WERI-Rb-1 (cell line): Measurements from ENCODE around the gene TRIB2.

ENCODE experiments used
- DNase-seq: peaks from one replicate; pipeline ENCODE4 v3.0.0-alpha.2; 2020
- H3K27ac ChIP-seq: fragments of 250-450 bp; sonication (Bioruptor Pico); 2 replicates; pipeline ENCODE4 v1.5.1; 2020; ENCODE audit warnings: mild to moderate bottlenecking, moderate library complexity
- H3K27me3 ChIP-seq: fragments of 250-450 bp; sonication (Bioruptor Pico); 2 replicates; pipeline ENCODE4 v1.5.1; 2021; ENCODE audit warnings: mild to moderate bottlenecking, low read depth, moderate library complexity; ENCODE audit not compliant: insufficient read depth, severe bottlenecking
- H3K36me3 ChIP-seq: fragments of 250-450 bp; sonication (Bioruptor Pico); 2 replicates; pipeline ENCODE4 v1.5.1; 2020; ENCODE audit warnings: mild to moderate bottlenecking, moderate library complexity
- H3K4me3 ChIP-seq: 2 replicates; pipeline ENCODE4 v1.5.1; 2011; ENCODE audit warnings: low read depth, mild to moderate bottlenecking, control low read depth, low read length
- H3K9me3 ChIP-seq: fragments of 250-450 bp; sonication (Bioruptor Pico); 2 replicates; pipeline ENCODE4 v1.5.1; 2021; ENCODE audit warnings: mild to moderate bottlenecking, moderate library complexity; ENCODE audit not compliant: severe bottlenecking
- TF ChIP-seq, protein P1 (sequence below): IDR thresholded peaks from 2 replicates; pipeline ENCODE4 v1.5.1; 2011; ENCODE audit warnings: low read depth, mild to moderate bottlenecking, control low read depth, inconsistent platforms, low read length

TRIB2 gene

DNA sequence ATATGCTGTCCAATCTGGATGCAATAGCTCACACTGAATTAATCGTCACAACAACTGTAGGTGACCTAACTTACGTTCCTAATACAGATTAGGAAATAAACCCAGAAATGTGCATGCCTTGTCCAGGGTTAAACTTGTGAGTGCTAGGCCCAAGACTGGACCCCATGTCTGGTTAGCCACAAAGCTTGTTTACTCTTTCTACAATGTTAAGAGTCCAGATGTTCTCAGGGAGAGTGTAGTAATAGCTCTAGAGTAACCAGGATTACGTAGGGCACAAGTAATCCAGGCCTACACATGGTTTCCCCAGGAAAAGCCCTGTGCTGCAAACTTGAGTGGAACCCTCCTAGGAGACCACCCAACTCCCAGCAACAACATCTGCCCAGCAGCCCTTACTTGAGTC lies 26.2 kb downstream of the TRIB2 start:
- Histone ChIP-seq H3K4me3 (no peak overlapping the region), H3K36me3 (no peaks in the 10 kb centered on the region), H3K9me3 (no peaks in the 10 kb centered on the region), H3K27me3 (no peaks in the 10 kb centered on the region), H3K27ac (no peak overlapping the region)
- TF ChIP-seq, protein P1, sequence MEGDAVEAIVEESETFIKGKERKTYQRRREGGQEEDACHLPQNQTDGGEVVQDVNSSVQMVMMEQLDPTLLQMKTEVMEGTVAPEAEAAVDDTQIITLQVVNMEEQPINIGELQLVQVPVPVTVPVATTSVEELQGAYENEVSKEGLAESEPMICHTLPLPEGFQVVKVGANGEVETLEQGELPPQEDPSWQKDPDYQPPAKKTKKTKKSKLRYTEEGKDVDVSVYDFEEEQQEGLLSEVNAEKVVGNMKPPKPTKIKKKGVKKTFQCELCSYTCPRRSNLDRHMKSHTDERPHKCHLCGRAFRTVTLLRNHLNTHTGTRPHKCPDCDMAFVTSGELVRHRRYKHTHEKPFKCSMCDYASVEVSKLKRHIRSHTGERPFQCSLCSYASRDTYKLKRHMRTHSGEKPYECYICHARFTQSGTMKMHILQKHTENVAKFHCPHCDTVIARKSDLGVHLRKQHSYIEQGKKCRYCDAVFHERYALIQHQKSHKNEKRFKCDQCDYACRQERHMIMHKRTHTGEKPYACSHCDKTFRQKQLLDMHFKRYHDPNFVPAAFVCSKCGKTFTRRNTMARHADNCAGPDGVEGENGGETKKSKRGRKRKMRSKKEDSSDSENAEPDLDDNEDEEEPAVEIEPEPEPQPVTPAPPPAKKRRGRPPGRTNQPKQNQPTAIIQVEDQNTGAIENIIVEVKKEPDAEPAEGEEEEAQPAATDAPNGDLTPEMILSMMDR: no peak
- DNase-seq: no peak

DNA sequence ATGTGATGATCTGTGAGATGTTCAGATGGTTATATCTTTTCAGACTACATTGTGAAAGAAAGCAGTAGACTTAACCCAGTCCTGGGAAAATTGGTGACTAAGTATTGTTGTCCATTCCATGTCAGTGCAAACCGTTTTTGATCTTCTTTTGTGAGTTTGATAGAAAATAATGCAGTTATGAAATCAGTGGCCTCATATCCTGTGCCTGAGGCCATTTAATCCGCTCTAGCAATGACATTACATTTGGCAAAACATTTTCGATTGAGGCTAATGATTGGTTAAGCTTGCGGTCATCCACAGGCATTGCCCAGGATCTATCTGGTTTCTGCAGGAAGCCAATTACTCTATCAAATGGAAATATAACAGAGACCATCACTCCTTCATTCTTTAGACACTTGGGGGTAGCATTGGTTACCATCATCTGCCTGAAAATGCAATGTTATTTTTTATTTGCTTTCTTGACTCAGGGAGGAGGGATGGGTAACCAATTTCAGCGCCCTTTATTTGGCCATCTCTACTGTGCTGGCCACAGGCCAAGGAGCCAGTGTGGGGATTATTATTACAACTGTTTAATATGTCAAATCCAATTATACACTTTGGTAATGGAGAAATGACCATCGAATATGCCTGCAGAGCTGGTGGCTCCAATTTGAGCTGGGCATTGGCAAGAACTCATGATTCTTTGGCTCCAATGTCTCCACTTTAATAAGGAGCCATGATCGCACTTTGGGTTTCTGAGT lies 33.6 kb downstream of the TRIB2 start:
- DNase-seq: no peak
- Histone ChIP-seq H3K27ac (no peak overlapping the region), H3K36me3 (no peaks in the 10 kb centered on the region), H3K27me3 (no peaks in the 10 kb centered on the region), H3K4me3 (no peak overlapping the region), H3K9me3 (no peaks in the 10 kb centered on the region)
- TF ChIP-seq, protein P1: no peak

DNA sequence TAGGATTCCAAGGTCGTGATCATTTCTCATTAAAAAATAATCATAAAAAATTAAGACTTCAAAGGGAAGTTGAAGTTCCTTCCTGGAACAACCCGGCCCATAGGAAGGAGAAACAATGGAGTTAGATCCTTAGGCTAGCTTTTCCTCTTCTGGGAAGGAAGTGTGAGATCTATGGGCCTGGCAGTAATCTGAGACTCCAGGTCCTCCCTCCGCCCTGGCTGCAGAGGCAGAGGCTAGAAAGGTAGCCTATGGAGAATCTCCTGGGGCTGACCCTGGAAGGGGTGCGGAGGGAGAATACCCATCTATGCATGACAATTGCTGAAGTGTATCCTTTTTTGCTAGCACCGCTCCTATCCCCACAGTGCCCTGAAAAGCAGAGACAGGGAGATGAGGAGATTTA lies 37.9 kb downstream of the TRIB2 start:
- Histone ChIP-seq H3K27ac (no peak overlapping the region), H3K27me3 (no peaks in the 10 kb centered on the region), H3K36me3 (no peaks in the 10 kb centered on the region), H3K9me3 (no peaks in the 10 kb centered on the region), H3K4me3 (no peak overlapping the region)
- DNase-seq: no peak
- TF ChIP-seq, protein P1: no peak

DNA sequence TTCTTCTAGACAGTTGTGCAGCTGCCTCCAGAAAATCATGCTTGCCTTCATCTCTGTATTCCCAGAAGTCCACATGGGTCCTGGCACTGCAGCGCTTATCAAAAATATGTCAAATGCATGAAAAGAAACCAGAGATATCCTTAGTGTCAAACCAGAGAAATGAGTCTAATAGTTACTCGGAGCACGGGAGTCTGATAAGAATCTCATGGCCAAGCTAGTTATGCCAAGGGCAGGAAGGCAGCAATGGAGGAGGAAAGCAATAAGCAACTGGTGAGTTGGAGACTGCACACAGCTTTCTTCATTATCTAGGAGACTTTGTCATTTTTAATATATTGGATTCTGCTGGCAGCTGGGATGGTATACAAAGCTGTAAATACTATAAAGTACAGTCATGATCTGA lies 38.6 kb downstream of the TRIB2 start:
- DNase-seq: no peak
- no peaks in the 10 kb centered on the region for H3K9me3 ChIP-seq
- no peak overlapping the region for H3K4me3 ChIP-seq
- H3K27me3 ChIP-seq: no peaks in the 10 kb centered on the region
- no peak overlapping the region for H3K27ac ChIP-seq
- TF ChIP-seq, protein P1: no peak
- H3K36me3 ChIP-seq: no peaks in the 10 kb centered on the region

DNA sequence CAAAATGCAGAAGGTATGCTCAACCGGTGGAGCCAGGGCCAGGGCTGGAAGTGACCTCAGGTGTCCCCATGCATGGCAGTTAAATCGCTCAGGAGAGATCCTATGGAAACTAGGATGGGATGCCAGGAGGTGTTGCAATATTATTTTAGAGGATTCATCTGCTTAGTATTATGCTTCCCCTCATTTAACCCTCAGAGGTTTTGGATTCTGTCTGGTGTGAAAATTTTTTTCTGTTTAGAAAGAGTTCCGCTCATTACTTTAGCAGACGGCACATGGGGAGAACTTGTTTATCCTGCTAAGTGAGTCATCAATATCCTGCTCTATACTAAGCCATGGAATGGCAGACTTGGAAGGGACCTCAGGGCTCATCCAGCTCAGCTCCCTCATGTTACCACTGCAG lies 42.5 kb downstream of the TRIB2 start:
- no peak overlapping the region for H3K4me3 ChIP-seq
- H3K27ac ChIP-seq: no peak overlapping the region
- TF ChIP-seq, protein P1: no peak
- no peaks in the 10 kb centered on the region for H3K36me3 ChIP-seq
- H3K9me3 ChIP-seq: no peaks in the 10 kb centered on the region
- DNase-seq: no peak
- no peaks in the 10 kb centered on the region for H3K27me3 ChIP-seq

DNA sequence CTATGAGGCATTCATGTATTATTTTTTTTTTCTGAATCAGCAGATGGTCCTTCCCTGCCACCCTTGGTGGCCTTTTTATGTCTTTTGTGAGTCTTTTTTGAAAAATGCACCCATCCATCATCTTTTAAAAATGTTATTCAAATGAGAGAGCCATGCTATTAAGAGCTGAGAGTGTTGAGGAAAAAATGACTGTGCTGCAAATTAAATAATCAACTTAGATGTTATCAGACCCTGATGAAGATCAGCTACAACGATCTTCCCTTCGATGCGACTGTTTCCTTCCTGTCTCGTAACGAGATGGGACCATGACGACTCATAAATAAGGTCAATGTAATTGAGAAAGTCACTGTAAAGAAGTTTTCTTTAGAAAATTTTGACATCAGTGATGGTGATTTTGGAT lies 44.4 kb downstream of the TRIB2 start:
- H3K4me3 ChIP-seq: no peak overlapping the region
- TF ChIP-seq, protein P1: no peak
- no peak overlapping the region for H3K27ac ChIP-seq
- no peaks in the 10 kb centered on the region for H3K27me3 ChIP-seq
- no peaks in the 10 kb centered on the region for H3K9me3 ChIP-seq
- DNase-seq: no peak
- H3K36me3 ChIP-seq: no peaks in the 10 kb centered on the region
